Measurements from ENCODE around the gene SDR42E2. TPM values are rescaled to one million over a fixed set of nuclear protein-coding genes. Genes with fewer than 3 reads are reported as not detected.

The SDR42E2 gene
- total RNA-seq, 1 donor from 2014 or later, result not detected

- no peak for TF ChIP-seq CTCF (IDR thresholded peaks at IDR 0.05)
- DNase-seq (ENCODE audit: extremely low spot score, unreplicated experiment), result no peak
- H3K27me3 Mint-ChIP-seq (ENCODE audit: unreplicated experiment), result no peaks in the 10 kb centered on the region
- no peak overlapping the region for H3K27ac Mint-ChIP-seq (ENCODE audit: unreplicated experiment)
- H3K4me1 Mint-ChIP-seq (ENCODE audit: unreplicated experiment), result peaks cover 7% of the 10 kb centered on the region
- H3K36me3 Mint-ChIP-seq (ENCODE audit: unreplicated experiment), result peaks cover 3% of the 10 kb centered on the region
- H3K9me3 Mint-ChIP-seq (ENCODE audit: unreplicated experiment), result no peaks in the 10 kb centered on the region
- H3K4me3 Mint-ChIP-seq (ENCODE audit: unreplicated experiment), result no peak overlapping the region
Observed at GRCh38 chr16:22235839-22236745, 73.8 kb downstream of the SDR42E2 start.

GRCh38 chr16:22239131-22239805 lies 77.0 kb downstream of the SDR42E2 start:
- TF ChIP-seq CTCF (IDR thresholded peaks at IDR 0.05), result no peak
- Mint-ChIP-seq H3K27me3 (ENCODE audit: unreplicated experiment) (no peaks in the 10 kb centered on the region), H3K4me3 (ENCODE audit: unreplicated experiment) (no peak overlapping the region)

GRCh38 chr16:22240023-22240710 lies 77.9 kb downstream of the SDR42E2 start:
- H3K36me3 Mint-ChIP-seq (ENCODE audit: unreplicated experiment), result peaks cover 3% of the 10 kb centered on the region
- TF ChIP-seq CTCF (IDR thresholded peaks at IDR 0.05), result no peak

More at GRCh38 chr16:22239131-22239805, 77.0 kb downstream of the SDR42E2 start:
- peaks cover 2% of the 10 kb centered on the region for H3K4me1 Mint-ChIP-seq (ENCODE audit: unreplicated experiment)
- no peaks in the 10 kb centered on the region for H3K9me3 Mint-ChIP-seq (ENCODE audit: unreplicated experiment)
- peaks cover 3% of the 10 kb centered on the region for H3K36me3 Mint-ChIP-seq (ENCODE audit: unreplicated experiment)
- no peak for DNase-seq (ENCODE audit: extremely low spot score, unreplicated experiment)
- H3K27ac Mint-ChIP-seq (ENCODE audit: unreplicated experiment), result no peak overlapping the region

More at GRCh38 chr16:22240023-22240710, 77.9 kb downstream of the SDR42E2 start:
- no peak for DNase-seq (ENCODE audit: extremely low spot score, unreplicated experiment)
- H3K9me3 Mint-ChIP-seq (ENCODE audit: unreplicated experiment), result no peaks in the 10 kb centered on the region
- no peaks in the 10 kb centered on the region for H3K27me3 Mint-ChIP-seq (ENCODE audit: unreplicated experiment)
- no peak overlapping the region for H3K4me3 Mint-ChIP-seq (ENCODE audit: unreplicated experiment)
- H3K4me1 Mint-ChIP-seq (ENCODE audit: unreplicated experiment), result peaks cover 2% of the 10 kb centered on the region
- H3K27ac Mint-ChIP-seq (ENCODE audit: unreplicated experiment), result no peak overlapping the region

Other genes with a start within 250 kb of the SDR42E2 start
- 187 and 200 TPM in 2 replicates for gene UQCRC2, start 209.1 kb upstream of the SDR42E2 start, total RNA-seq
- gene PDZD9, start 161.4 kb upstream of the SDR42E2 start, total RNA-seq, result not detected in 2 replicates
- 12.4 and 16.8 TPM in 2 replicates for gene MOSMO, start 154.4 kb upstream of the SDR42E2 start, total RNA-seq
- gene VWA3A, start 70.0 kb upstream of the SDR42E2 start, total RNA-seq, result 0.27 TPM in 1 of 2 replicates, not detected in the other
- 23.8 and 26.8 TPM in 2 replicates for gene EEF2K, start 43.8 kb downstream of the SDR42E2 start, total RNA-seq
- gene POLR3E, start 134.9 kb downstream of the SDR42E2 start, total RNA-seq, result 34.4 and 44.1 TPM in 2 replicates
- gene CDR2, start 212.1 kb downstream of the SDR42E2 start, total RNA-seq, result 22.8 and 23.7 TPM in 2 replicates

All from osteocyte (in vitro differentiated cells).